ENCODE measurements around the gene C17orf58.

DNA sequence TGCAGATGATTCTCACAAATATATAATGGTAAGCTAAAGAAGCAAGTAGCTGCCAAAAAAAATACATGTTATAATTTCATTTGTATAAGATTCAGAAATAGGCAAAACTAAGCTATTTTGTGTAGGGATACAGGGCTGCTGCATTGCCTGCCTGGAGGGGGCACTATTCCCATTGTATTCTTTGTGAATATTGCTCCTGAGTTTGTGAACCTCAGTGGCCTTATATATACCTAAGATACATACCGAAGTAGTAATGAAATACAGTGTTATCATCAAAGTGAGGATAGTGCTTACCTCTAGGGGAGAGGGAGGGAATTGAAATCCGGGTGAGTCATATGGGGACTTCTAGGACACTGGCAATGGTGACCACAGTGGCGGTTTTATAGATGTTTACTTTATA lies 53.5 kb downstream of the C17orf58 start:
- TF ChIP-seq, protein P1, sequence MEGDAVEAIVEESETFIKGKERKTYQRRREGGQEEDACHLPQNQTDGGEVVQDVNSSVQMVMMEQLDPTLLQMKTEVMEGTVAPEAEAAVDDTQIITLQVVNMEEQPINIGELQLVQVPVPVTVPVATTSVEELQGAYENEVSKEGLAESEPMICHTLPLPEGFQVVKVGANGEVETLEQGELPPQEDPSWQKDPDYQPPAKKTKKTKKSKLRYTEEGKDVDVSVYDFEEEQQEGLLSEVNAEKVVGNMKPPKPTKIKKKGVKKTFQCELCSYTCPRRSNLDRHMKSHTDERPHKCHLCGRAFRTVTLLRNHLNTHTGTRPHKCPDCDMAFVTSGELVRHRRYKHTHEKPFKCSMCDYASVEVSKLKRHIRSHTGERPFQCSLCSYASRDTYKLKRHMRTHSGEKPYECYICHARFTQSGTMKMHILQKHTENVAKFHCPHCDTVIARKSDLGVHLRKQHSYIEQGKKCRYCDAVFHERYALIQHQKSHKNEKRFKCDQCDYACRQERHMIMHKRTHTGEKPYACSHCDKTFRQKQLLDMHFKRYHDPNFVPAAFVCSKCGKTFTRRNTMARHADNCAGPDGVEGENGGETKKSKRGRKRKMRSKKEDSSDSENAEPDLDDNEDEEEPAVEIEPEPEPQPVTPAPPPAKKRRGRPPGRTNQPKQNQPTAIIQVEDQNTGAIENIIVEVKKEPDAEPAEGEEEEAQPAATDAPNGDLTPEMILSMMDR (IDR thresholded peaks at IDR 0.05), result peak; percentile 52
- TF ChIP-seq EZH2phosphoT487 (IDR thresholded peaks at IDR 0.05), result no peak
